Measurements from ENCODE around the gene STX11.

The STX11 gene

GRCh38 chr6:144106206-144106605 is 44.1 kb upstream of the STX11 start:
- no peak overlapping the region for H2AFZ ChIP-seq (ENCODE audit: low read depth)
- H3K9ac ChIP-seq, result no peak overlapping the region
- H3K27ac ChIP-seq, result no peak overlapping the region
- H3K4me3 ChIP-seq (IDR thresholded peaks at IDR 0.05; ENCODE audit: insufficient read depth, low read depth, low read length), result no peak overlapping the region
- H3K79me2 ChIP-seq (ENCODE audit: insufficient read depth, low read depth), result no peaks in the 10 kb centered on the region
- no peaks in the 10 kb centered on the region for H4K20me1 ChIP-seq (ENCODE audit: insufficient read depth)
- H3K4me1 ChIP-seq (ENCODE audit: low read depth, poor library complexity, severe bottlenecking), result peaks cover 3% of the 10 kb centered on the region
- no peaks in the 10 kb centered on the region for H3K27me3 ChIP-seq (ENCODE audit: insufficient read depth, low read depth)
- no peak for TF ChIP-seq CTCF (conservative IDR thresholded peaks at IDR 0.05; ENCODE audit: low read depth, low read length)
- no peak overlapping the region for H3K4me2 ChIP-seq
- no peaks in the 10 kb centered on the region for H3K36me3 ChIP-seq (ENCODE audit: insufficient read depth)

GRCh38 chr6:144110210-144110609 is 40.1 kb upstream of the STX11 start:
- Histone ChIP-seq H3K79me2 (ENCODE audit: insufficient read depth, low read depth) (no peaks in the 10 kb centered on the region), H3K4me3 (IDR thresholded peaks at IDR 0.05; ENCODE audit: insufficient read depth, low read depth, low read length) (no peak overlapping the region), H3K27ac (no peak overlapping the region), H3K4me2 (no peak overlapping the region), H3K9ac (no peak overlapping the region), H3K36me3 (ENCODE audit: insufficient read depth) (no peaks in the 10 kb centered on the region), H4K20me1 (ENCODE audit: insufficient read depth) (no peaks in the 10 kb centered on the region), H2AFZ (ENCODE audit: low read depth) (no peak overlapping the region), H3K4me1 (ENCODE audit: low read depth, poor library complexity, severe bottlenecking) (no peaks in the 10 kb centered on the region), H3K27me3 (ENCODE audit: insufficient read depth, low read depth) (no peaks in the 10 kb centered on the region)
- no peak for TF ChIP-seq CTCF (conservative IDR thresholded peaks at IDR 0.05; ENCODE audit: low read depth, low read length)

GRCh38 chr6:144113366-144113765 is 37.0 kb upstream of the STX11 start:
- Histone ChIP-seq H4K20me1 (ENCODE audit: insufficient read depth) (no peaks in the 10 kb centered on the region), H3K27ac (no peak overlapping the region), H3K36me3 (ENCODE audit: insufficient read depth) (no peaks in the 10 kb centered on the region), H3K9ac (no peak overlapping the region), H3K4me2 (no peak overlapping the region), H3K4me1 (ENCODE audit: low read depth, poor library complexity, severe bottlenecking) (no peaks in the 10 kb centered on the region), H3K27me3 (ENCODE audit: insufficient read depth, low read depth) (no peaks in the 10 kb centered on the region), H2AFZ (ENCODE audit: low read depth) (no peak overlapping the region), H3K79me2 (ENCODE audit: insufficient read depth, low read depth) (no peaks in the 10 kb centered on the region), H3K4me3 (IDR thresholded peaks at IDR 0.05; ENCODE audit: insufficient read depth, low read depth, low read length) (no peak overlapping the region)
- no peak for TF ChIP-seq CTCF (conservative IDR thresholded peaks at IDR 0.05; ENCODE audit: low read depth, low read length)

- Histone ChIP-seq H3K4me2 (no peak overlapping the region), H3K79me2 (ENCODE audit: insufficient read depth, low read depth) (no peaks in the 10 kb centered on the region), H3K4me1 (ENCODE audit: low read depth, poor library complexity, severe bottlenecking) (no peaks in the 10 kb centered on the region), H3K27ac (no peak overlapping the region), H3K36me3 (ENCODE audit: insufficient read depth) (no peaks in the 10 kb centered on the region), H3K27me3 (ENCODE audit: insufficient read depth, low read depth) (no peaks in the 10 kb centered on the region), H3K9ac (no peak overlapping the region), H4K20me1 (ENCODE audit: insufficient read depth) (no peaks in the 10 kb centered on the region), H2AFZ (ENCODE audit: low read depth) (no peak overlapping the region), H3K4me3 (IDR thresholded peaks at IDR 0.05; ENCODE audit: insufficient read depth, low read depth, low read length) (no peak overlapping the region)
- no peak for TF ChIP-seq CTCF (conservative IDR thresholded peaks at IDR 0.05; ENCODE audit: low read depth, low read length)
Observed at GRCh38 chr6:144115219-144115618, 35.1 kb upstream of the STX11 start.

GRCh38 chr6:144119376-144119775 is 30.9 kb upstream of the STX11 start:
- Histone ChIP-seq H3K4me3 (IDR thresholded peaks at IDR 0.05; ENCODE audit: insufficient read depth, low read depth, low read length) (no peak overlapping the region), H3K27me3 (ENCODE audit: insufficient read depth, low read depth) (no peaks in the 10 kb centered on the region), H4K20me1 (ENCODE audit: insufficient read depth) (no peaks in the 10 kb centered on the region), H3K4me1 (ENCODE audit: low read depth, poor library complexity, severe bottlenecking) (no peaks in the 10 kb centered on the region), H3K79me2 (ENCODE audit: insufficient read depth, low read depth) (no peaks in the 10 kb centered on the region), H3K9ac (no peak overlapping the region), H3K4me2 (no peak overlapping the region), H3K27ac (no peak overlapping the region), H2AFZ (ENCODE audit: low read depth) (no peak overlapping the region), H3K36me3 (ENCODE audit: insufficient read depth) (no peaks in the 10 kb centered on the region)
- TF ChIP-seq CTCF (conservative IDR thresholded peaks at IDR 0.05; ENCODE audit: low read depth, low read length), result no peak
